SU-DHL-6 (cell line): ENCODE data around the gene ADGRE3.

Experiments used
- H2AFZ ChIP-seq: fragments of 200-600 bp; sonication (generic); 2 replicates; pipeline ENCODE4 v1.6.1; 2014; ENCODE audit warnings: low read depth, mild to moderate bottlenecking, moderate library complexity, mixed read lengths, antibody characterized with exemption, low read length; ENCODE audit not compliant: severe bottlenecking
- H3F3A ChIP-seq: fragments of 200-600 bp; shearing (Covaris generic); 2 replicates; pipeline ENCODE4 v1.6.0; 2016; ENCODE audit warnings: antibody characterized with exemption, mild to moderate bottlenecking; ENCODE audit not compliant: insufficient read depth
- H3K27ac ChIP-seq: fragments of 200-600 bp; sonication (generic); 2 replicates; pipeline ENCODE4 v1.5.1; 2016; ENCODE audit warnings: low read depth, mild to moderate bottlenecking, low read length, moderate library complexity, mixed read lengths
- H3K27me3 ChIP-seq: fragments of 200-600 bp; sonication (generic), shearing (Covaris generic); 2 replicates; pipeline ENCODE4 v1.6.0; 2014; ENCODE audit warnings: mild to moderate bottlenecking, low read length
- H3K36me3 ChIP-seq: fragments of 200-600 bp; sonication (generic); 2 replicates; pipeline ENCODE4 v1.6.1; 2014; ENCODE audit warnings: mild to moderate bottlenecking, low read length, mixed read lengths
- H3K4me2 ChIP-seq: fragments of 300-600, 200-600 bp; shearing (Covaris generic), sonication (generic); 2 replicates; pipeline ENCODE4 v1.6.0; 2014; ENCODE audit warnings: low read length, low read depth, mild to moderate bottlenecking; ENCODE audit not compliant: poor library complexity, severe bottlenecking
- H3K4me3 ChIP-seq: fragments of 200-600 bp; sonication (generic); 2 replicates; pipeline ENCODE4 v1.5.1; 2014; ENCODE audit warnings: antibody characterized with exemption, low read length, mild to moderate bottlenecking, mixed read lengths; ENCODE audit not compliant: insufficient read depth, poor library complexity, severe bottlenecking
- H3K79me2 ChIP-seq: fragments of 200-600 bp; sonication (generic); 2 replicates; pipeline ENCODE4 v1.6.1; 2014; ENCODE audit warnings: mild to moderate bottlenecking, low read length, moderate library complexity; ENCODE audit not compliant: insufficient read depth
- H3K9ac ChIP-seq: fragments of 200-600 bp; sonication (generic); 2 replicates; pipeline ENCODE4 v1.7.0; 2014; ENCODE audit warnings: mild to moderate bottlenecking, low read length
- H3K9me2 ChIP-seq: fragments of 200-600 bp; sonication (generic); replicated peaks from 2 replicates; pipeline ENCODE4 v1.6.1; 2014; ENCODE audit warnings: low read length; ENCODE audit not compliant: insufficient read depth
- H3K9me3 ChIP-seq: fragments of 200-600 bp; sonication (generic); 2 replicates; pipeline ENCODE4 v1.6.1; 2014; ENCODE audit warnings: low read length, mixed read lengths; ENCODE audit not compliant: insufficient read depth
- H4K20me1 ChIP-seq: fragments of 200-600 bp; sonication (generic); 2 replicates; pipeline ENCODE4 v1.6.1; 2014; ENCODE audit warnings: low read depth, mild to moderate bottlenecking, antibody characterized with exemption, low read length, moderate library complexity, mixed read lengths
- CTCF ChIP-seq: fragments of 200-600 bp; sonication (generic); IDR thresholded peaks from one replicate; pipeline ENCODE4 v1.5.1; 2017; ENCODE audit warnings: antibody characterized with exemption, mild to moderate bottlenecking, low read length, moderate library complexity; ENCODE audit not compliant: insufficient read depth, poor library complexity, severe bottlenecking
- EZH2phosphoT487 ChIP-seq: fragments of 200-600 bp; sonication (generic), shearing (Covaris generic); conservative IDR thresholded peaks from 2 replicates; pipeline ENCODE4 v1.6.1; 2018; ENCODE audit warnings: mild to moderate bottlenecking, antibody characterized with exemption, low read length, moderate library complexity, mixed read lengths

The ADGRE3 gene

GRCh38 chr19:14678199-14678598 lies 3.6 kb upstream of the ADGRE3 start:
- Histone ChIP-seq H3K27me3 (no peaks in the 10 kb centered on the region), H4K20me1 (no peaks in the 10 kb centered on the region), H3K9me3 (no peaks in the 10 kb centered on the region), H3F3A (no peaks in the 10 kb centered on the region), H2AFZ (no peak overlapping the region), H3K9ac (no peak overlapping the region), H3K4me2 (no peak overlapping the region), H3K9me2 (no peaks in the 10 kb centered on the region), H3K4me3 (no peak overlapping the region), H3K36me3 (no peaks in the 10 kb centered on the region), H3K79me2 (no peaks in the 10 kb centered on the region), H3K27ac (no peak overlapping the region)
- TF ChIP-seq EZH2phosphoT487, result no peak
- no peak for TF ChIP-seq CTCF

GRCh38 chr19:14677464-14677863 lies 2.8 kb upstream of the ADGRE3 start:
- no peaks in the 10 kb centered on the region for H3K9me2 ChIP-seq
- no peak overlapping the region for H3K9ac ChIP-seq
- no peak overlapping the region for H3K4me2 ChIP-seq
- H3K27me3 ChIP-seq, result no peaks in the 10 kb centered on the region
- no peak overlapping the region for H3K4me3 ChIP-seq
- no peaks in the 10 kb centered on the region for H4K20me1 ChIP-seq
- H3K27ac ChIP-seq, result no peak overlapping the region
- TF ChIP-seq CTCF, result no peak
- TF ChIP-seq EZH2phosphoT487, result no peak
- H3F3A ChIP-seq, result no peaks in the 10 kb centered on the region
- no peaks in the 10 kb centered on the region for H3K79me2 ChIP-seq
- H3K36me3 ChIP-seq, result no peaks in the 10 kb centered on the region
- H3K9me3 ChIP-seq, result no peaks in the 10 kb centered on the region
- H2AFZ ChIP-seq, result no peak overlapping the region

GRCh38 chr19:14676762-14677161 lies 2.1 kb upstream of the ADGRE3 start:
- Histone ChIP-seq H3F3A (no peaks in the 10 kb centered on the region), H3K27ac (no peak overlapping the region), H3K9ac (no peak overlapping the region), H2AFZ (no peak overlapping the region), H3K4me3 (no peak overlapping the region), H3K9me2 (no peaks in the 10 kb centered on the region), H3K4me2 (no peak overlapping the region), H4K20me1 (no peaks in the 10 kb centered on the region), H3K27me3 (no peaks in the 10 kb centered on the region), H3K79me2 (no peaks in the 10 kb centered on the region), H3K36me3 (no peaks in the 10 kb centered on the region), H3K9me3 (no peaks in the 10 kb centered on the region)
- no peak for TF ChIP-seq EZH2phosphoT487
- TF ChIP-seq CTCF, result no peak
